IPS-18c (cell line): ENCODE results near the gene BRAT1.
A peak's percentile ranks its signal among the peaks of the same experiment; 100 is the strongest.

ENCODE experiments used
- H3K4me3 ChIP-seq: 2 replicates; pipeline ENCODE4 v1.7.0; 2013; ENCODE audit warnings: low read depth, mild to moderate bottlenecking, low read length, moderate library complexity; ENCODE audit not compliant: insufficient read depth
- H3K9me3 ChIP-seq: one replicate; pipeline ENCODE4 v1.6.1; 2013; ENCODE audit warnings: mild to moderate bottlenecking, low read length, moderate library complexity; ENCODE audit not compliant: control insufficient read depth, insufficient read depth

The BRAT1 gene

GRCh38 chr7:2497500-2498336 lies 57.6 kb downstream of the BRAT1 start:
- H3K9me3 ChIP-seq = no peaks in the 10 kb centered on the region
- no peak overlapping the region for H3K4me3 ChIP-seq

- H3K9me3 ChIP-seq = no peaks in the 10 kb centered on the region
- H3K4me3 ChIP-seq = no peak overlapping the region
Observed at GRCh38 chr7:2497065-2497464, 58.3 kb downstream of the BRAT1 start.

GRCh38 chr7:2496375-2496774 lies 58.9 kb downstream of the BRAT1 start:
- no peak overlapping the region for H3K4me3 ChIP-seq
- no peaks in the 10 kb centered on the region for H3K9me3 ChIP-seq

- Histone ChIP-seq H3K9me3 (no peaks in the 10 kb centered on the region), H3K4me3 (peak overlapping the region; percentile 9; the same call in 1 of the 2 replicates)
Observed at GRCh38 chr7:2495418-2496299, 59.7 kb downstream of the BRAT1 start.

GRCh38 chr7:2494191-2495130 lies 60.9 kb downstream of the BRAT1 start:
- no peaks in the 10 kb centered on the region for H3K9me3 ChIP-seq

GRCh38 chr7:2493205-2494164 lies 61.8 kb downstream of the BRAT1 start:
- H3K9me3 ChIP-seq = no peaks in the 10 kb centered on the region
- no peak overlapping the region for H3K4me3 ChIP-seq

More at GRCh38 chr7:2494191-2495130, 60.9 kb downstream of the BRAT1 start:
- no peak overlapping the region for H3K4me3 ChIP-seq

GRCh38 chr7:2492038-2492437 lies 63.3 kb downstream of the BRAT1 start:
- no peaks in the 10 kb centered on the region for H3K9me3 ChIP-seq
- H3K4me3 ChIP-seq = no peak overlapping the region

- no peaks in the 10 kb centered on the region for H3K9me3 ChIP-seq
- H3K4me3 ChIP-seq = no peak overlapping the region
Observed at GRCh38 chr7:2490181-2490651, 65.1 kb downstream of the BRAT1 start.

- H3K4me3 ChIP-seq = no peak overlapping the region
- peaks cover 2% of the 10 kb centered on the region for H3K9me3 ChIP-seq
Observed at GRCh38 chr7:2488681-2489080, 66.6 kb downstream of the BRAT1 start.

- Histone ChIP-seq H3K9me3 (peaks cover 2% of the 10 kb centered on the region), H3K4me3 (no peak overlapping the region)
Observed at GRCh38 chr7:2488272-2488645, 67.1 kb downstream of the BRAT1 start.
